ENCODE results near the gene LCE1B.

Gene LCE1B

DNA sequence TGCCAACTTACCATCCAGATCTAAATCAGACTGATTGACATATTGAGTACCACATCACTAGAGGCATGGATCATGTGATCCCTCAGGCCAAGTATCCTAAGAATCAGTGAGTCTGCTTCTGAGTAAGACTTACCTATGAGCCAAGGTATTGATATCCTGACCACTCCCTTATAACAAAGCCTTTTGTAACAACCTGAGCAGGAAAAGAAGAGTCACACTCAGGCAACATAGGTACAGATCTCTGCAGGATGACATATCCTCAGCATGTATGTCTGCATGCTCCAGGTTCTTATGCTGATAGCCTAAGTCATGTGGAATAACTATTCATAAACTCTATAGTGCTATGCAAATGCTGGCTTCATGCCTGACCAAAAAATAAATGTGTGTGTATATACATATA lies 13.2 kb downstream of the LCE1B start:
- no peak overlapping the region for H3K27ac ChIP-seq (ENCODE audit: low read length)
- no peak for TF ChIP-seq EZH2phosphoT487 (IDR thresholded peaks at IDR 0.05; ENCODE audit: low read length)
- no peak for TF ChIP-seq EZH2 (optimal IDR thresholded peaks at IDR 0.05; ENCODE audit: low read depth, low read length)
- TF ChIP-seq, protein P1, sequence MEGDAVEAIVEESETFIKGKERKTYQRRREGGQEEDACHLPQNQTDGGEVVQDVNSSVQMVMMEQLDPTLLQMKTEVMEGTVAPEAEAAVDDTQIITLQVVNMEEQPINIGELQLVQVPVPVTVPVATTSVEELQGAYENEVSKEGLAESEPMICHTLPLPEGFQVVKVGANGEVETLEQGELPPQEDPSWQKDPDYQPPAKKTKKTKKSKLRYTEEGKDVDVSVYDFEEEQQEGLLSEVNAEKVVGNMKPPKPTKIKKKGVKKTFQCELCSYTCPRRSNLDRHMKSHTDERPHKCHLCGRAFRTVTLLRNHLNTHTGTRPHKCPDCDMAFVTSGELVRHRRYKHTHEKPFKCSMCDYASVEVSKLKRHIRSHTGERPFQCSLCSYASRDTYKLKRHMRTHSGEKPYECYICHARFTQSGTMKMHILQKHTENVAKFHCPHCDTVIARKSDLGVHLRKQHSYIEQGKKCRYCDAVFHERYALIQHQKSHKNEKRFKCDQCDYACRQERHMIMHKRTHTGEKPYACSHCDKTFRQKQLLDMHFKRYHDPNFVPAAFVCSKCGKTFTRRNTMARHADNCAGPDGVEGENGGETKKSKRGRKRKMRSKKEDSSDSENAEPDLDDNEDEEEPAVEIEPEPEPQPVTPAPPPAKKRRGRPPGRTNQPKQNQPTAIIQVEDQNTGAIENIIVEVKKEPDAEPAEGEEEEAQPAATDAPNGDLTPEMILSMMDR (IDR thresholded peaks at IDR 0.05; ENCODE audit: low read length) = no peak
- no peaks in the 10 kb centered on the region for H3F3A ChIP-seq (ENCODE audit: insufficient read depth, low read length)
- no peak overlapping the region for H2AFZ ChIP-seq (ENCODE audit: low read length)
- H3K9me2 ChIP-seq (replicated peaks; ENCODE audit: insufficient read depth, low read length) = no peaks in the 10 kb centered on the region
- H3K4me2 ChIP-seq (ENCODE audit: low read depth, low read length) = no peak overlapping the region
- H3K27me3 ChIP-seq (replicated peaks; ENCODE audit: insufficient read depth, low read length) = no peaks in the 10 kb centered on the region
- H3K4me1 ChIP-seq (ENCODE audit: low read length) = no peaks in the 10 kb centered on the region
- H3K79me2 ChIP-seq (ENCODE audit: low read length) = no peaks in the 10 kb centered on the region
- H3K4me3 ChIP-seq (ENCODE audit: low read length) = no peak overlapping the region
- H3K9me3 ChIP-seq (replicated peaks; ENCODE audit: insufficient read depth, low read length) = no peaks in the 10 kb centered on the region
- no peak overlapping the region for H3K9ac ChIP-seq (ENCODE audit: low read length)
- DNase-seq = no peak
- no peaks in the 10 kb centered on the region for H3K36me3 ChIP-seq (replicated peaks; ENCODE audit: insufficient read depth, low read length)
- no peaks in the 10 kb centered on the region for H4K20me1 ChIP-seq (ENCODE audit: insufficient read depth, low read length)

DNA sequence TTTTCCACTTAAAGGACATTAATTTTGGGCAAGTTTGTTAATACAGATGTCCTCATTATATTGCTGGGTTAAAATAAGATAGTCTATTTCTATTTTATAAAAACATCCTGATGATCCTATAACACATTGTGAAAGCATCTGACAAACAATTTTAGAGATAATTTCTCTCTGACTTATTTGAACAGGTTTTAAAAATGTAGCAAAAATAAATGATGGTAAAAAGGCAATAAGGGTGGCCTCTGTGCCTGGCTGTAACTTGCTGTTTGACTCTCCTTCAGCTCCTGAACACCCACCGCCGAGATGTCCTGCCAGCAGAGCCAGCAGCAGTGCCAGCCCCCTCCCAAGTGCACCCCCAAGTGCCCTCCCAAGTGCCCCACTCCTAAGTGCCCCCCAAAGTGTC lies 15.4 kb downstream of the LCE1B start, which contains the start of gene LCE1A:
TSS of gene LCE1A (plus strand) at position 301 of the 400 bp plus-strand sequence. CDS start at position 301, 0 bp downstream.
- no peaks in the 10 kb centered on the region for H3K9me2 ChIP-seq (replicated peaks; ENCODE audit: insufficient read depth, low read length)
- H3K36me3 ChIP-seq (replicated peaks; ENCODE audit: insufficient read depth, low read length) = no peaks in the 10 kb centered on the region
- H3K4me2 ChIP-seq (ENCODE audit: low read depth, low read length) = no peak within 1 kb of the TSS
- no peaks in the 10 kb centered on the region for H3K27me3 ChIP-seq (replicated peaks; ENCODE audit: insufficient read depth, low read length)
- no peaks in the 10 kb centered on the region for H3K79me2 ChIP-seq (ENCODE audit: low read length)
- DNase-seq = no peak
- no peak within 1 kb of the TSS for H3K4me3 ChIP-seq (ENCODE audit: low read length)
- H4K20me1 ChIP-seq (ENCODE audit: insufficient read depth, low read length) = no peaks in the 10 kb centered on the region
- H2AFZ ChIP-seq (ENCODE audit: low read length) = no peak within 1 kb of the TSS
- H3K27ac ChIP-seq (ENCODE audit: low read length) = no peak within 1 kb of the TSS
- no peaks in the 10 kb centered on the region for H3K9me3 ChIP-seq (replicated peaks; ENCODE audit: insufficient read depth, low read length)
- TF ChIP-seq EZH2 (optimal IDR thresholded peaks at IDR 0.05; ENCODE audit: low read depth, low read length) (no peak), EZH2phosphoT487 (IDR thresholded peaks at IDR 0.05; ENCODE audit: low read length) (no peak)
- TF ChIP-seq, protein P1 (IDR thresholded peaks at IDR 0.05; ENCODE audit: low read length) = no peak
- H3F3A ChIP-seq (ENCODE audit: insufficient read depth, low read length) = no peaks in the 10 kb centered on the region
- no peak within 1 kb of the TSS for H3K9ac ChIP-seq (ENCODE audit: low read length)
- no peaks in the 10 kb centered on the region for H3K4me1 ChIP-seq (ENCODE audit: low read length)

DNA sequence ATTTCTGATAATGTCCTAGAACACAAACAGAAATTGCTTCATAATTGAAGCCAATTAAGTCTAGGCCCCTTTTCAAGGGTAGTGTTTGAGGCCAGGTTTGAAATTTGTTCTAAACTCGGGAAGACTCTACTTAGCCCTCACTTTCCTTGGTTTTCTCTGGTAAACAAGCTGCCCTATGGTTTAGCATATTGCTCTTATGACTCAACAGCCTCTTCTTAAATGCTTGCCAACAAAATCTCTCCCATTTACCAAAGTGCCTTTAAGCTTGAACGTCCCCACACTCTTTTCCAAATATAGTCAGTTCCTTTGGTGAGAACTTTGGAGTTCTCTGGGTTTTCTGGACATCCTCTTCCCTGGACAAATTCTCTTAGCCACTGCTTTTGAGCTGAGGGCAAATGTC lies 25.1 kb downstream of the LCE1B start:
- Histone ChIP-seq H3K4me2 (ENCODE audit: low read depth, low read length) (no peak overlapping the region), H3K9ac (ENCODE audit: low read length) (no peak overlapping the region), H3F3A (ENCODE audit: insufficient read depth, low read length) (no peaks in the 10 kb centered on the region), H3K27me3 (replicated peaks; ENCODE audit: insufficient read depth, low read length) (no peaks in the 10 kb centered on the region), H2AFZ (ENCODE audit: low read length) (no peak overlapping the region), H4K20me1 (ENCODE audit: insufficient read depth, low read length) (no peaks in the 10 kb centered on the region), H3K27ac (ENCODE audit: low read length) (no peak overlapping the region), H3K9me3 (replicated peaks; ENCODE audit: insufficient read depth, low read length) (no peaks in the 10 kb centered on the region), H3K4me3 (ENCODE audit: low read length) (no peak overlapping the region), H3K9me2 (replicated peaks; ENCODE audit: insufficient read depth, low read length) (0 out of 2 replicates have a peak, but pooled peaks cover 2% of the 10 kb centered on the region), H3K36me3 (replicated peaks; ENCODE audit: insufficient read depth, low read length) (no peaks in the 10 kb centered on the region), H3K4me1 (ENCODE audit: low read length) (no peaks in the 10 kb centered on the region), H3K79me2 (ENCODE audit: low read length) (no peaks in the 10 kb centered on the region)
- DNase-seq = no peak
- TF ChIP-seq, protein P1 (IDR thresholded peaks at IDR 0.05; ENCODE audit: low read length) = no peak
- TF ChIP-seq EZH2phosphoT487 (IDR thresholded peaks at IDR 0.05; ENCODE audit: low read length) (no peak), EZH2 (optimal IDR thresholded peaks at IDR 0.05; ENCODE audit: low read depth, low read length) (no peak)

Measured in MM.1S (cell line).